ENCODE data around the gene E2F6.

- TF ChIP-seq EZH2 (IDR thresholded peaks at IDR 0.05): no peak
- TF ChIP-seq POLR2AphosphoS5 (IDR thresholded peaks at IDR 0.05; ENCODE audit: borderline replicate concordance, low read depth, low read length): no peak
Observed at GRCh38 chr2:11488809-11489208, 22.8 kb upstream of the E2F6 start.
